Fibroblast of mammary gland (primary cell): ENCODE measurements around the gene SLC6A15.
A peak's percentile ranks its signal among the peaks of the same experiment; 100 is the strongest.

Experiments used
- DNase-seq: peaks from one replicate; pipeline ENCODE4 v3.0.0-alpha.2; 2010; ENCODE audit warnings: low read depth
- H3K4me3 ChIP-seq: 2 replicates; pipeline ENCODE4 v1.5.1; 2011; ENCODE audit warnings: low read depth, mild to moderate bottlenecking, low read length, moderate library complexity; ENCODE audit not compliant: control insufficient read depth
- TF ChIP-seq, protein P1 (sequence below): conservative IDR thresholded peaks from 2 replicates; pipeline ENCODE4 v1.5.1; 2011; ENCODE audit warnings: low read depth, low read length, inconsistent platforms; ENCODE audit not compliant: control insufficient read depth, insufficient read depth

Gene SLC6A15

DNA sequence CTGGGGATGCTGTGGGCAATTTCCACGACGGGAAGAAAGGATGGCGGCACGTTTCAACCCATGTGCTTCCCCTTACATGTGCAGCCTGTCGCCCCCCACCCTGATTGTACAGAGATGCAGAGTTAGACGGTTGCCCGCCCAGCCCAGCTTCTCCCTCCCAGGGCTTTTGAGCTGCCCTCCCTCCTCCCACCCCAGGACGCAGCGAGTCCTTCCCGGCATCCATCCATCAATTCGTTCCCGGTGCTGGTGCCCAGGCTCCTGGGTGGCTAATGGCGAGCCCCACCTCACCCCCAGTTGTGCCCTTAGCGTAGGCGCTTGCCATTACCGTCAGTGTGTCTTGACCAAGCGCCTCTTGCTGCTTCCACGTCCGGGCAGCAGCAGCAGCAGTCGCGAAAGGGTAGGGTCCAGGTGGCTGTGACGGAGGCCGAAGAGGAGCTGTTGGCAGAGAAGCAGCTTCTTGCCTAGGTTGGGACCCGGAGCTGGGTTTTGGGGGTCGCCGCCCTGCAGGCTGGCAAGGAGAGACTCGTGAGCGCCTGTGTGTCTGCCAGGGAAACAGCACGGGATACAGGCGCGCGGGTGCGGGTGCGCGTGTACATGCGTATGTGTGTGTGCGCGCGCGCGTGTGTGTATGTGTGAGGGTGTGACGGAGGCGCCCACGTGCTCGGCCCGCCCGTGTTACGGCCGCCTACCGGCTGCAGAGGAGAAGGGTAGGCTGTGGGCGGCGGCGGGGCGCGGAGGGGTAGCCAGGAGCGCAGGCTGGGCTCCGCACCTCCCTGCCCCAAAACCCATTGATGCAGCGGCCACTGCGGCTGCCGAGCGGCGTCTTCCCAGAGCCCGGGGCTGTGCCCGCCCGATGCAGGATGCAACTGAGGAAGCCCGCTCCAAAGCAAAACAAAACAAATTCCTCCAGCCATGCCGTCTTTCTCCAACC, at the start of gene SLC6A15:
TSS of gene SLC6A15 (minus strand) at position 602 of the 931 bp plus-strand sequence. CDS start 20,679 bp downstream, outside the sequence.
- H3K4me3 ChIP-seq = peak within 1 kb of the TSS; percentile 86
- peak; percentile 85 for DNase-seq
- TF ChIP-seq, protein P1, sequence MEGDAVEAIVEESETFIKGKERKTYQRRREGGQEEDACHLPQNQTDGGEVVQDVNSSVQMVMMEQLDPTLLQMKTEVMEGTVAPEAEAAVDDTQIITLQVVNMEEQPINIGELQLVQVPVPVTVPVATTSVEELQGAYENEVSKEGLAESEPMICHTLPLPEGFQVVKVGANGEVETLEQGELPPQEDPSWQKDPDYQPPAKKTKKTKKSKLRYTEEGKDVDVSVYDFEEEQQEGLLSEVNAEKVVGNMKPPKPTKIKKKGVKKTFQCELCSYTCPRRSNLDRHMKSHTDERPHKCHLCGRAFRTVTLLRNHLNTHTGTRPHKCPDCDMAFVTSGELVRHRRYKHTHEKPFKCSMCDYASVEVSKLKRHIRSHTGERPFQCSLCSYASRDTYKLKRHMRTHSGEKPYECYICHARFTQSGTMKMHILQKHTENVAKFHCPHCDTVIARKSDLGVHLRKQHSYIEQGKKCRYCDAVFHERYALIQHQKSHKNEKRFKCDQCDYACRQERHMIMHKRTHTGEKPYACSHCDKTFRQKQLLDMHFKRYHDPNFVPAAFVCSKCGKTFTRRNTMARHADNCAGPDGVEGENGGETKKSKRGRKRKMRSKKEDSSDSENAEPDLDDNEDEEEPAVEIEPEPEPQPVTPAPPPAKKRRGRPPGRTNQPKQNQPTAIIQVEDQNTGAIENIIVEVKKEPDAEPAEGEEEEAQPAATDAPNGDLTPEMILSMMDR = peak; percentile 39

GRCh38 chr12:84960918-84961317, 48.3 kb upstream of the SLC6A15 start:
- DNase-seq = no peak
- TF ChIP-seq, protein P1 = no peak
- no peak overlapping the region for H3K4me3 ChIP-seq

DNA sequence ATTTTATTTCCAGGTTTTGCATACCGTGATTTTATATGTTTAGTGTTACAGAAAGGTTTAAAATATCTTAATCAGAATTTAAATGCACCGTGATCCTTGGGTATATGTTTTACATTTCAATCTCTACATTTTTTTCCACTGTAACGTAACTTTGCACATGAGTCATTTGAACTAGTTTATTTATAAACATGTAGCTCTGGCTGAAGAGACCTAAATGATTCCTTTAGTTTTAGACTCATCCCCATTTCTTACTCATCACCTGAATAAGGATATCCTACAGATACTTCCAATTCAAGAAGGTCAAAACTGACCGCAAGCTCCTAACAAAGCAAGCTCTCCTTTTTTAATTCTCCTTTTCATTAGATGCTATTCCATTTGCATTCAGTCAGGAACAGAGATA, 42.7 kb upstream of the SLC6A15 start:
- TF ChIP-seq, protein P1 = no peak
- peak; percentile 30 for DNase-seq
- H3K4me3 ChIP-seq = no peak overlapping the region

DNA sequence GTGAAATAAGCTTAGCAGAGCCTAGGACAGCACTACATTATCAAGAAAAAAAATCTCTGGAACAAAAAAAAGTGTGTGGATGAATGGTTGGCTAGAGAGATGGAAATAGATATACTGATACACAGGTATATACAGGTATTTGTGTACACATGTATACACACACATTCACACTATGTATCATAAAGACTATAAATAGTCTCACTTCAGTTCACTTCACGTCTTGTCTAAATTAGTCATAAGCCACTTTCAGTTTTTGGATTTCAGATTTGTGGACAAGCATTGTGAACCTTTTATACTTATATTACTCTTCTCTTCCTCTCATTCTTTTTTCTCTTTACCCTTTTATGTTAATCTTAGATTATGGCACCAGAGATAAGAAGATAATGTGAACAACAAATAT, 41.8 kb upstream of the SLC6A15 start:
- TF ChIP-seq, protein P1 = no peak
- H3K4me3 ChIP-seq = no peak overlapping the region
- no peak for DNase-seq

DNA sequence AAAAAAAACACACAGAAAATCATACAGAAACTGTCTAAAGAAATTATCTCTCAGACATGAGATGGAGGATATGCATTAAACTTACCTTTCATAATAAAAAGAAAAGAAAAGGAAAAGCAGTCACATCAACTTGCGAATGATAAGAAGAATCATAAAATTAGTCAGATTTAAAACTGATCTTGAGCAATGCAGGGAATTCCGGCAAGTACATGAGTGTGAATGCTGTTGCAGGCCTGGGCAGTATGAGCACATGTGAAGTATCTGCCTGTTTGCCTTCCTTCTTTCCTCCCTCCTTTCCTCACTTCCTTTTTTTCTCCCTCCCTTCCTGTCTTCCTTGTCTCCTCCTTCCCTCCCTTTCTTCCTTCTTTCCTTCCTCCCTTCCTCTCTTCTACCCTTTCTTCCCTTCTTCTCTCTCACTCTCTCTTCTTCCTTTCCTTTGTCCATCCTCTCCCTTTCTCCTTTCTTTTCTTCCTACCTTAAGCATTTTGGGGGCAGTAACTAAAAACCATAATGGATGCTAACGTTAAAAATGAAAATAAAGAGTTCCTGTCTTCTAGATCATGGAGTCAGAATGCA, 38.5 kb upstream of the SLC6A15 start:
- TF ChIP-seq, protein P1 = no peak
- no peak overlapping the region for H3K4me3 ChIP-seq
- no peak for DNase-seq

DNA sequence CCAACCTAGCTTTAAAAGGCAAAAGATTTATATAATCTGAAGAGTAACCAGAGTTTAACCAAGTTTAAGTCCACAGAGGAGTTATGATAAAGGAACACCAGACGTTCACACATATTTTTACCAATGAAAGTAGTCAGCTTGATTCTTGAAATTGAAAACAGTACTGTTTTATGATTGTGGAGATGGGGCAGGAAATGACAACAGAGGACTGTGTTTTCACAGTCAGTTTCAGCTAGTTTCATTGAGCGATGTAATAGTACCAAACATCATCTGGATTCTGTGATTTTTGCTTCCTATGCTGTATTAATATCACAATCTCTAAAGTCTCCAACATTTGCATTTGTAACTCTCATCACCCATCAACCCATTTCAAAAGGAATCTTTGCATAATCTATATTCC, 34.2 kb upstream of the SLC6A15 start:
- H3K4me3 ChIP-seq = no peak overlapping the region
- no peak for DNase-seq
- TF ChIP-seq, protein P1 = no peak
